GM18502 (cell line): ENCODE results near the gene SRBD1.

Experiments used
- ATAC-seq: cut with Tn5 transposase; IDR thresholded peaks from one replicate; pipeline ENCODE4 v1.9.1; 2021; ENCODE audit warnings: mild to moderate bottlenecking; ENCODE audit not compliant: unreplicated experiment, poor library complexity

SRBD1 gene

GRCh38 chr2:45598545-45598944 is 12.5 kb downstream of the SRBD1 start:
- ATAC-seq: no peak

GRCh38 chr2:45596761-45597160 is 14.3 kb downstream of the SRBD1 start:
- no peak for ATAC-seq

- ATAC-seq: no peak
These were observed 15.2 kb downstream of the SRBD1 start for GRCh38 chr2:45595721-45596435.

- no peak for ATAC-seq
These were observed 20.0 kb downstream of the SRBD1 start for GRCh38 chr2:45591073-45591472.

GRCh38 chr2:45588158-45588829 is 22.8 kb downstream of the SRBD1 start:
- no peak for ATAC-seq

- ATAC-seq: no peak
These were observed 24.5 kb downstream of the SRBD1 start for GRCh38 chr2:45586600-45586999.

- no peak for ATAC-seq
These were observed 25.7 kb downstream of the SRBD1 start for GRCh38 chr2:45585267-45585861.

- ATAC-seq: no peak
These were observed 27.1 kb downstream of the SRBD1 start for GRCh38 chr2:45583977-45584376.

- no peak for ATAC-seq
These were observed 28.5 kb downstream of the SRBD1 start for GRCh38 chr2:45582522-45582921.

GRCh38 chr2:45578056-45578843 is 32.8 kb downstream of the SRBD1 start:
- no peak for ATAC-seq

- no peak for ATAC-seq
These were observed 33.6 kb downstream of the SRBD1 start for GRCh38 chr2:45577441-45577840.

GRCh38 chr2:45575881-45576280 is 35.2 kb downstream of the SRBD1 start:
- ATAC-seq: no peak

- no peak for ATAC-seq
These were observed 38.1 kb downstream of the SRBD1 start for GRCh38 chr2:45572979-45573378.

- no peak for ATAC-seq
These were observed 39.1 kb downstream of the SRBD1 start for GRCh38 chr2:45571940-45572339.

- no peak for ATAC-seq
These were observed 40.3 kb downstream of the SRBD1 start for GRCh38 chr2:45570671-45571334.

GRCh38 chr2:45568935-45569334 is 42.1 kb downstream of the SRBD1 start:
- ATAC-seq: no peak

GRCh38 chr2:45567974-45568789 is 42.9 kb downstream of the SRBD1 start:
- ATAC-seq: peak; percentile 92

GRCh38 chr2:45567288-45567963 is 43.6 kb downstream of the SRBD1 start:
- peak; percentile 23 for ATAC-seq

GRCh38 chr2:45559436-45559835 is 51.6 kb downstream of the SRBD1 start:
- ATAC-seq: no peak
